GM19035 (cell line): ENCODE data around the gene TPI1.
"Not testable (repeated sequence)": the region's sequence is repeated elsewhere in the genome, so short reads cannot be mapped to it uniquely, and the experiment has no call there.

ENCODE experiments used
- ATAC-seq: cut with Tn5 transposase; IDR thresholded peaks from one replicate; pipeline ENCODE4 v1.9.1; 2021; ENCODE audit not compliant: unreplicated experiment

TPI1 gene

GRCh38 chr12:6890789-6891645, 23.7 kb downstream of the TPI1 start:
- peak; percentile 98 for ATAC-seq

GRCh38 chr12:6891646-6892001, 24.3 kb downstream of the TPI1 start:
- peak; percentile 2 for ATAC-seq

GRCh38 chr12:6892683-6893082, 25.4 kb downstream of the TPI1 start:
- ATAC-seq, result not testable (repeated sequence)

GRCh38 chr12:6894321-6894720, 27.0 kb downstream of the TPI1 start:
- ATAC-seq, result no peak

- ATAC-seq, result no peak
These were observed 29.6 kb downstream of the TPI1 start for GRCh38 chr12:6896846-6897435.

GRCh38 chr12:6899427-6899826, 32.1 kb downstream of the TPI1 start:
- no peak for ATAC-seq

- ATAC-seq, result no peak
These were observed 32.6 kb downstream of the TPI1 start for GRCh38 chr12:6899837-6900519.

- ATAC-seq, result no peak
These were observed 35.1 kb downstream of the TPI1 start for GRCh38 chr12:6902448-6902847.

GRCh38 chr12:6903722-6904121, 36.4 kb downstream of the TPI1 start:
- no peak for ATAC-seq

- peak; percentile 96 for ATAC-seq
These were observed 37.2 kb downstream of the TPI1 start, which contains the start of gene LRRC23 for GRCh38 chr12:6904280-6905276. Gene LRRC23, plus strand, starts transcription at chr12:6904822. Its CDS starts 812 bp downstream, at chr12:6905634.

- no peak for ATAC-seq
These were observed 38.2 kb downstream of the TPI1 start for GRCh38 chr12:6905414-6906040.

- ATAC-seq, result not testable (repeated sequence)
These were observed 40.8 kb downstream of the TPI1 start for GRCh38 chr12:6908141-6908540.

- ATAC-seq, result no peak
These were observed 42.3 kb downstream of the TPI1 start for GRCh38 chr12:6909421-6910145.

GRCh38 chr12:6912164-6912935, 45.0 kb downstream of the TPI1 start:
- ATAC-seq, result no peak

- ATAC-seq, result peak; percentile 73
These were observed 47.1 kb downstream of the TPI1 start, which contains the start of gene ENO2 for GRCh38 chr12:6914246-6914946. Gene ENO2, plus strand, starts transcription at chr12:6914580. Its CDS starts 1,253 bp downstream, at chr12:6915833.

- ATAC-seq, result no peak
These were observed 47.8 kb downstream of the TPI1 start for GRCh38 chr12:6914947-6915788.

- no peak for ATAC-seq
These were observed 48.5 kb downstream of the TPI1 start for GRCh38 chr12:6915789-6916285.
